Measurements from ENCODE around the gene PRLHR. TPM values are rescaled to one million over a fixed set of nuclear protein-coding genes. Genes with fewer than 3 reads are reported as not detected.

PRLHR gene
- total RNA-seq, 4 donors from 2014 or later = 0.78 to 3.0 (median 2.0) TPM

- Histone ChIP-seq H3K36me3 (no peaks in the 10 kb centered on the region), H3K4me3 (no peak overlapping the region), H3K27ac (replicated peaks in 1 of 4) (no peak overlapping the region), H3K4me1 (peaks cover 0 to 6% (median 0%) of the 10 kb centered on the region in 4 donors), H3K9me3 (no peaks in the 10 kb centered on the region), H3K27me3 (peaks cover 0 to 3% (median 0%) of the 10 kb centered on the region in 4 donors)
- TF ChIP-seq POLR2A (IDR thresholded peaks at IDR 0.05; ENCODE audit: low read depth) (no peak), POLR2AphosphoS5 (IDR thresholded peaks at IDR 0.05) (no peak), EP300 (IDR thresholded peaks at IDR 0.05) (no peak)
- TF ChIP-seq, protein P1, sequence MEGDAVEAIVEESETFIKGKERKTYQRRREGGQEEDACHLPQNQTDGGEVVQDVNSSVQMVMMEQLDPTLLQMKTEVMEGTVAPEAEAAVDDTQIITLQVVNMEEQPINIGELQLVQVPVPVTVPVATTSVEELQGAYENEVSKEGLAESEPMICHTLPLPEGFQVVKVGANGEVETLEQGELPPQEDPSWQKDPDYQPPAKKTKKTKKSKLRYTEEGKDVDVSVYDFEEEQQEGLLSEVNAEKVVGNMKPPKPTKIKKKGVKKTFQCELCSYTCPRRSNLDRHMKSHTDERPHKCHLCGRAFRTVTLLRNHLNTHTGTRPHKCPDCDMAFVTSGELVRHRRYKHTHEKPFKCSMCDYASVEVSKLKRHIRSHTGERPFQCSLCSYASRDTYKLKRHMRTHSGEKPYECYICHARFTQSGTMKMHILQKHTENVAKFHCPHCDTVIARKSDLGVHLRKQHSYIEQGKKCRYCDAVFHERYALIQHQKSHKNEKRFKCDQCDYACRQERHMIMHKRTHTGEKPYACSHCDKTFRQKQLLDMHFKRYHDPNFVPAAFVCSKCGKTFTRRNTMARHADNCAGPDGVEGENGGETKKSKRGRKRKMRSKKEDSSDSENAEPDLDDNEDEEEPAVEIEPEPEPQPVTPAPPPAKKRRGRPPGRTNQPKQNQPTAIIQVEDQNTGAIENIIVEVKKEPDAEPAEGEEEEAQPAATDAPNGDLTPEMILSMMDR (IDR thresholded peaks at IDR 0.05) = no peak
- intact Hi-C loops (cut with DNase I) = no loop called here
- WGBS = 70% methylated on average over 4 of the region's 6 CpGs
- no peak for DNase-seq (ENCODE audit: extremely low spot score)
Measured at GRCh38 chr10:118584181-118584954, 11.1 kb downstream of the PRLHR start.

DNA sequence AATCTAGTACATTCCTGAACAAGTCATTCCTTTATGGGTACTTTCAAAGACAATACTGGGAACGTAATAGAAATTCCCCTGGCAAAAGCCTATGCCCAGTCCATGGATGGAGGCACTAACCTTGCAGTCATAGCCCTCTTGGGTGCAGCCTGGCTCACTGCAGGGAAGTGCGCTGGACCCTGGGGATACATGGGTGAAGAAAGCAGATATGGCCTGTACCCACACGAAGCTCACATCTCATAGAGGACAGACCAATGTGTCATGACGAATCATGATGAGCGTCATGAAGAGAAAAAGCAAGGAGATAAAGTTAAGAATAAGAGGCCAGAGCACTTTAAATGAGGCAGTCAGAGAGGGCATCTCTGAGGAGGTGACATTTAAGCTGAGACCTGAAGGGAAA is 11.8 kb downstream of the PRLHR start:
- Histone ChIP-seq H3K36me3 (no peaks in the 10 kb centered on the region), H3K27ac (replicated peaks in 1 of 4) (no peak overlapping the region), H3K4me1 (peaks cover 0 to 6% (median 0%) of the 10 kb centered on the region in 4 donors), H3K4me3 (no peak overlapping the region), H3K9me3 (no peaks in the 10 kb centered on the region), H3K27me3 (peaks cover 0 to 3% (median under 1%) of the 10 kb centered on the region in 4 donors)
- intact Hi-C loops (cut with DNase I) = no loop called here
- no peak for DNase-seq (ENCODE audit: extremely low spot score)
- TF ChIP-seq, protein P1 (IDR thresholded peaks at IDR 0.05) = no peak
- TF ChIP-seq POLR2A (IDR thresholded peaks at IDR 0.05; ENCODE audit: low read depth) (no peak), EP300 (IDR thresholded peaks at IDR 0.05) (no peak), POLR2AphosphoS5 (IDR thresholded peaks at IDR 0.05) (no peak)
- 88% methylated on average over 5 of the region's 5 CpGs for WGBS

DNA sequence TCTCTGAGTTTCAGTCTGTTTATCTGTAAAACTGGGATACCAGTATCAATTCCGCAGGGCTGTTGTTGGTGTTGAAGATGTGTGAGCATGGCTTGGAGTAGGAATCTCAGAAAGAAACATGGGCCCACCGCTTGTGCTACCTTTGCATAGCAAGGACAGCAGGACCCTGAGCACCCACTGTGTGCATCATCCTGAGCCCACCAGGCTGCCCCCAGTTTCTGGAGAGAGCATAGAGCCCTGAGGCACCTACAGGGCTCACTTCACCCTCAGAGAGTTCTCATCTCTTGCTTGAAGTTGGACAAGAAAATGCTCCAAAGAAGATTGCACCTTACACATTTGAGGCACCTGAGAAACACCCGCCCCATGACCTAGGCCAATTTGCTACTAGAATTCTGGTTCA is 12.9 kb downstream of the PRLHR start:
- H3K36me3 ChIP-seq = no peaks in the 10 kb centered on the region
- H3K27me3 ChIP-seq = peaks cover 0 to 4% (median 0%) of the 10 kb centered on the region in 4 donors
- no peak for DNase-seq (ENCODE audit: extremely low spot score)
- 89% methylated on average over 3 of the region's 3 CpGs for WGBS
- intact Hi-C loops (cut with DNase I) = no loop called here
- H3K9me3 ChIP-seq = no peaks in the 10 kb centered on the region
- H3K4me1 ChIP-seq = peaks cover 0 to 6% (median 0%) of the 10 kb centered on the region in 4 donors
- TF ChIP-seq EP300 (IDR thresholded peaks at IDR 0.05) (no peak), POLR2A (IDR thresholded peaks at IDR 0.05; ENCODE audit: low read depth) (no peak), POLR2AphosphoS5 (IDR thresholded peaks at IDR 0.05) (no peak)
- TF ChIP-seq, protein P1 (IDR thresholded peaks at IDR 0.05) = no peak
- no peak overlapping the region for H3K27ac ChIP-seq (replicated peaks in 1 of 4)
- H3K4me3 ChIP-seq = no peak overlapping the region

DNA sequence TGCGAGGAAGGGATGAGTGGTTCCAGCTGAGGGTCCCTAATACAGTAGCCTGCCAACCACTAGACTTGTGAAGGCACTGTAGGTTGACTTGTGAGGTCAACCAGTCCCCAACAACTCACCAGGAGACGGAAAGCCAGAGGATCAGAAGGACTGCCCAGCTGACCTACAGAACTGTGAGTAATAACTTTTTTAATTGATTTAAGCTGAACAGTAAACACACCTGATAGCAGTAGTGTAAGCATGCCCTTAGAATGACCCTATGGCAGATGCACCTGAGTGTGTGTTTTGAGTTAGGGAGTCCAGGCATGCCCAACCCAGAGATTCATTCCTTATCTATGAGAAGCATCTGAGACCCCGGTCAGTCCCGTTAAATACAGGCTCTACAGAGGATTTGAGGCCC is 14.1 kb downstream of the PRLHR start:
- WGBS = 77% methylated on average over 4 of the region's 4 CpGs
- TF ChIP-seq POLR2AphosphoS5 (IDR thresholded peaks at IDR 0.05) (no peak), POLR2A (IDR thresholded peaks at IDR 0.05; ENCODE audit: low read depth) (no peak), EP300 (IDR thresholded peaks at IDR 0.05) (no peak)
- TF ChIP-seq, protein P1 (IDR thresholded peaks at IDR 0.05) = no peak
- no peak overlapping the region for H3K27ac ChIP-seq (replicated peaks in 1 of 4)
- no peaks in the 10 kb centered on the region for H3K9me3 ChIP-seq
- peaks cover 0 to 6% (median 0%) of the 10 kb centered on the region in 4 donors for H3K4me1 ChIP-seq
- no peak overlapping the region for H3K4me3 ChIP-seq
- peaks cover 0 to 4% (median 0%) of the 10 kb centered on the region in 4 donors for H3K27me3 ChIP-seq
- H3K36me3 ChIP-seq = no peaks in the 10 kb centered on the region
- intact Hi-C loops (cut with DNase I) = no loop called here
- no peak for DNase-seq (ENCODE audit: extremely low spot score)

Data from esophagus muscularis mucosa (tissue), 4 donors.